HFF-Myc (cell line): ENCODE measurements around the gene RNF125.
"Not testable (repeated sequence)": the region's sequence is repeated elsewhere in the genome, so short reads cannot be mapped to it uniquely, and the experiment has no call there.

ENCODE experiments used
- DNase-seq: peaks from one replicate; pipeline ENCODE4 v3.0.0-alpha.2; 2011; ENCODE audit warnings: low read depth; ENCODE audit errors: extremely low read depth
- H3K4me3 ChIP-seq: replicated peaks from 2 replicates; pipeline ENCODE4 v1.5.1; 2011; ENCODE audit warnings: low read depth, mild to moderate bottlenecking, control low read depth, low read length
- TF ChIP-seq, protein P1 (sequence below): IDR thresholded peaks from 2 replicates; pipeline ENCODE4 v1.5.1; 2012; ENCODE audit warnings: mild to moderate bottlenecking, low read depth, low read length, control low read depth; ENCODE audit errors: missing control alignments

The RNF125 gene

DNA sequence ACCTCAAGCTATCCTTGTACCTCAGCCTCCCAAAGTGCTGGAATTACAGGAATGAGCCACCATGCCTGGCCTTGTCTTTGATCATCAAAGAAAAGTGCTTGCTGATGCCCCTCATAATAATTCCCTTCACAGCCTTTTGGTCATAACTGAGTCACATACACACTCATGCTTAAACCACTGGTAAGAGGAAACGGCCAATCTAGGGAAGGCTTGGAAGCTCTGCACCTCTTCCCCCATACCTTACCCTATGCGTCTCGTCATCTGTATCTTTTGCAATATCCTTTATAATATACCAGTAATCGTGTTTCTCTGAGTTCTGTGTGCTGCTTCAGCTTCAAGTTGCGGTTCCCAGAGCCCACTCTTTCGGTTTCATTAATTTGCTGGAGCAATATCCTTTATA is 68.3 kb downstream of the RNF125 start:
- no peak overlapping the region for H3K4me3 ChIP-seq
- TF ChIP-seq, protein P1, sequence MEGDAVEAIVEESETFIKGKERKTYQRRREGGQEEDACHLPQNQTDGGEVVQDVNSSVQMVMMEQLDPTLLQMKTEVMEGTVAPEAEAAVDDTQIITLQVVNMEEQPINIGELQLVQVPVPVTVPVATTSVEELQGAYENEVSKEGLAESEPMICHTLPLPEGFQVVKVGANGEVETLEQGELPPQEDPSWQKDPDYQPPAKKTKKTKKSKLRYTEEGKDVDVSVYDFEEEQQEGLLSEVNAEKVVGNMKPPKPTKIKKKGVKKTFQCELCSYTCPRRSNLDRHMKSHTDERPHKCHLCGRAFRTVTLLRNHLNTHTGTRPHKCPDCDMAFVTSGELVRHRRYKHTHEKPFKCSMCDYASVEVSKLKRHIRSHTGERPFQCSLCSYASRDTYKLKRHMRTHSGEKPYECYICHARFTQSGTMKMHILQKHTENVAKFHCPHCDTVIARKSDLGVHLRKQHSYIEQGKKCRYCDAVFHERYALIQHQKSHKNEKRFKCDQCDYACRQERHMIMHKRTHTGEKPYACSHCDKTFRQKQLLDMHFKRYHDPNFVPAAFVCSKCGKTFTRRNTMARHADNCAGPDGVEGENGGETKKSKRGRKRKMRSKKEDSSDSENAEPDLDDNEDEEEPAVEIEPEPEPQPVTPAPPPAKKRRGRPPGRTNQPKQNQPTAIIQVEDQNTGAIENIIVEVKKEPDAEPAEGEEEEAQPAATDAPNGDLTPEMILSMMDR: no peak
- no peak for DNase-seq

- DNase-seq, H3K4me3 ChIP-seq: not testable (repeated sequence)
Observed at GRCh38 chr18:32090831-32091230, 72.2 kb downstream of the RNF125 start.

DNA sequence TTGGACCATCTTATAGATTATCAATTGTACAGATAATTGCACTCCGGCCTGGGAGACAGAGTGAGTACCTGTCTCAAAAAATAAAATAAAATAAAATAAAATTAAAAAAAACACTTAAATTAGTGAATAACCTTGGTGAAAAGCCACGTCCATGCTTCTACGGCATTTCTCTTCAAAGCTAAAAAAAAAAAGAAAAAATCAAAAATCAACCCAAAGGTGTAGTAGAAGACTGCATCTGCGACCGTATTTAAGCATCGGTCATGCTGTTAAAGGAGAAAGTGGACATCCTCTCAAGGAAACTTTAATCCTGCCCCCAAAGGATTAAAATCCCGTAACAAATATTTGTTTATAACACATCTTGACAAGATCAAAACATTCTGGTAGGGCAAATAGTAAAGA is 72.7 kb downstream of the RNF125 start:
- TF ChIP-seq, protein P1: no peak

DNA sequence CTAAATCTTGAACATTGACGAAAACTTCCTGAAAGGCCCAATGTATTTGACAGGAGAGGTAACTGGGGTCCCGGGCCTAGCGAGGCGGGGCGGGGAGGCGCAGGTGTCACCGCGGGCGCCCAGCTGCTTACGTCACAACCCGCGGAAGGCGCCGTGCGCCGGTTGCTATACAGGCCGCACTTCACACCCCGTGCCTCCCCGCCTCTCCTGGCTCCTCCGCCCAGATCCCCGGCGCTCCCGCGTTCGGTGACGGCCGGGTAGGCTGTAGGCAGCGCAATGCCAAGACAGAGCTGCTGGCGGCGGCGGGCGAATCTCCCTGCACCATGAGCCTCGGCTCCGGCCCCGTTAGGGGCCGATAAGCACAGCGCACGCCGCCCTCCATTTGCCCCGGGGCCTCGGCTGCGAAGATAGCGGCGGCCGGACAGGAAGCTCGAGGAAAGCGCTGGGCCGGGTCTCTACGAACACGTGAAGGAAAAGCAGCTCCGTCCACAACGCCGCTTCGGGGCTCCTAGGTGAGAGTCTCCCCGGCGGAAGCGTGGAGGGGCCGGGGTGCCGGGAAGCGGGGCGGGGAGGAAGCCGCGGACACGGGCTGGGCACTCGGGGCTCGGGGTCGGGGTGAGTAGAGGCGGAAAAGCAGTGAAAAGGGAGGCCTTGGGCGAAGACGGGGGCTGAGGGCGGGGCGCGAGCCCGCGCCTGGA is 73.2 kb downstream of the RNF125 start, which contains the start of gene RNF138:
Gene RNF138, plus strand, starts transcription at position 151 of the 698 bp plus-strand sequence. CDS start 903 bp downstream, outside the sequence.
- no peak for DNase-seq
- TF ChIP-seq, protein P1: no peak

More for the DNA sequence above, 72.7 kb downstream of the RNF125 start:
- no peak for DNase-seq
- peak overlapping the region; percentile 88 for H3K4me3 ChIP-seq

GRCh38 chr18:32092422-32093101 is 73.9 kb downstream of the RNF125 start:
- DNase-seq: peak; percentile 77
- TF ChIP-seq, protein P1: no peak
- H3K4me3 ChIP-seq: peak overlapping the region; percentile 88

More for the DNA sequence above, 73.2 kb downstream of the RNF125 start, which contains the start of gene RNF138:
- peak within 1 kb of the TSS; percentile 88 for H3K4me3 ChIP-seq

- peak overlapping the region; percentile 88 for H3K4me3 ChIP-seq
- TF ChIP-seq, protein P1: no peak
- DNase-seq: no peak
Observed at GRCh38 chr18:32093102-32093511, 74.5 kb downstream of the RNF125 start.

GRCh38 chr18:32093523-32093922 is 74.9 kb downstream of the RNF125 start:
- H3K4me3 ChIP-seq: peak overlapping the region; percentile 88
- TF ChIP-seq, protein P1: no peak
- no peak for DNase-seq
